ENCODE measurements around the gene SCN3A.

The SCN3A gene

DNA sequence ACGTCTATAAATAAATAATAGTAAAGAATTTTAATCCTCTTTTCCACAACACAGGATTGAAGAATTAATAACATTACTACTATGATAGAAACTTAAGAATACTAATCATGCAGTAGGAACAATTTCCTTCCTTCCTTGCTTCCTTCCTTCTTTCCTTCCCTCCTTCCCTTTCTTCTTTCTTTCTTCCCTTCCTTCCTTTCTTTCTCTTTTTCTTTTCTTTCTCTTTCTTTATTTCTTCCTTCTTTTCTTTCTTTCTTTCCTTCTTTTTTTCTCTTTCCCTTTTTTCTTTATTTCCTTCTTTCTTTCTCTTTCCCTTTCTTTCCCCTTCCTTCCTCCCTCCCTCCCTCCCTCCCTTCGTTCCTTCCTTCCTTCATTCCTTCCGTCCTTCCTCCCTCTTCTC lies 77.6 kb downstream of the SCN3A start:
- no peaks in the 10 kb centered on the region for H3K9me3 ChIP-seq (ENCODE audit: control insufficient read depth, low read length)

DNA sequence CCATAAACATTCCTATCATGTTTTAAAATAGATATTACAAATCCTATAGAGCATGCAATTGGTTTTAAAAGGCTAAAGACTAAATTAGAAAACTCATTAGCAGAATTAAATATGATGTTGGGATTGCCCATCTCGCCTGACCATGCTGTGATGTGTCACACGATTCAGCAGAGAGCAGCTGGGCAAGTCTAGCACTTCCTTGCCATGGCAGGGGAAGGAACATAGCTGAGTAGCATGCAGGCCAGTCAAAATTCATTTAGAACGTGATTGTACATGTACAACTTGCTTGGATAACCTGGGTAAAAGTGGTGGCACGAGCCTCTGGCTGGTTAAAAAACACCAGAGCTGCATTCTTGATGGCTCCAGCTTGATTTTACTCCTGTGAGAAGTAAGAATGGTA lies 81.3 kb downstream of the SCN3A start:
- Histone ChIP-seq H3K9me3 (ENCODE audit: control insufficient read depth, low read length) (no peaks in the 10 kb centered on the region), H3K36me3 (ENCODE audit: control insufficient read depth, insufficient read depth, low read length) (no peaks in the 10 kb centered on the region), H3K27me3 (ENCODE audit: control insufficient read depth, insufficient read depth, low read length) (no peaks in the 10 kb centered on the region), H3K9ac (ENCODE audit: low read length) (no peak overlapping the region), H3K4me3 (ENCODE audit: low read length) (no peak overlapping the region), H3K4me1 (ENCODE audit: control insufficient read depth, insufficient read depth, low read length) (no peaks in the 10 kb centered on the region)

More for the DNA sequence above, 77.6 kb downstream of the SCN3A start:
- H3K4me1 ChIP-seq (ENCODE audit: control insufficient read depth, insufficient read depth, low read length), result no peaks in the 10 kb centered on the region
- H3K9ac ChIP-seq (ENCODE audit: low read length), result no peak overlapping the region
- H3K4me3 ChIP-seq (ENCODE audit: low read length), result no peak overlapping the region
- no peaks in the 10 kb centered on the region for H3K36me3 ChIP-seq (ENCODE audit: control insufficient read depth, insufficient read depth, low read length)
- H3K27me3 ChIP-seq (ENCODE audit: control insufficient read depth, insufficient read depth, low read length), result no peaks in the 10 kb centered on the region

DNA sequence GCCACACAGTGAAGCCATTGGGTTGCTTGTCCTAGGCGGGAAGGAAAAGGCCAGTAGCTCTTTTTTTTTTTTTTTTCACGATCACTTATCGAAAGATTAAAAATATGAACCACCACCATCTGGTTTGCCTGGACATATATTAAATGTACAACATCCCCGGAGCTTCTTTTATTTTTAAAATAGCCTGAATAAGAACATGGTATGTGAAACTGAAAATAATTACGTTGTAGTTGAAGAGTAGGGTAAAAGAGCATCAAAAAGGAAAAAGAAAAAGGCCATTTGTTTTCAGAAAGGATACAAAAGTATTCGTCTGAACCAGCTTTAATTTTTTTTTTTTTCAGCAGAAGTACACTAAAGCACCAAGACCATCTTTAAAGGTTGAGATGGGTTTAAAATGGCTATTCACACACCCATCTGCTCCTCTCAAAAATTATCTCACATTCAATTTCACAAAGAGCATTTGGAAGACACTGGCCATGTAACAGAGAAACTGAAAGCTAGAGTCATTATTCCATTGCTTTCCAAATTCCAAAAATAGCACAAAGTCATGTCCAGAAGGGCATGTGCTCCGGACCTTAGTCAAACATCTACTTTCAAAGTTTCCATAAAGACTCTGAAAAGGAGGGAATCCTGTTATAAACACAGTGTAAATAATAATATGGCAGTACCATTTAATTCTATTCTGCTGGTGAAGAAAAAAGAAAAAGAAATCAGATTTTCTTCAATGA lies 82.9 kb downstream of the SCN3A start:
- Histone ChIP-seq H3K9me3 (ENCODE audit: control insufficient read depth, low read length) (no peaks in the 10 kb centered on the region), H3K4me1 (ENCODE audit: control insufficient read depth, insufficient read depth, low read length) (no peaks in the 10 kb centered on the region), H3K9ac (ENCODE audit: low read length) (no peak overlapping the region), H3K4me3 (ENCODE audit: low read length) (no peak overlapping the region), H3K36me3 (ENCODE audit: control insufficient read depth, insufficient read depth, low read length) (no peaks in the 10 kb centered on the region), H3K27me3 (ENCODE audit: control insufficient read depth, insufficient read depth, low read length) (no peaks in the 10 kb centered on the region)

DNA sequence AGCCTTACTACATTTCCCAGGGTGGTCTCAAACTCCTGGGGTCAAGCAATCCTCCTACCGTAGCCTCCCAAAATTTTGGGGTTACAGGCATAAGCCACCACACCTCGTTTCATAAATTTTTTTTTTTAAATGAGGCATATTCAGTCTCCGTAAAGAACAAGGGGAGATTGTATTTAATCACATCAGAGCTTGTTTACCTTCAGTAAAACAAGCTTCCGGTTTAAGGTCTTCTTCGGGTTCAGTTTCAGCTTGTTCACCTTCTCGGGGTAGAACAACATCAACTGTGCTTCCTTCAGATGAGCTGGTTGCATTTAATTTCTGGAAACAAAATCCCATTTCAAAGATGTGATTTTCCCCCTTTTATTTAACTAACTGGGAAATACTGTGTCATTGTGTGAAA lies 88.6 kb downstream of the SCN3A start:
- H3K9ac ChIP-seq (ENCODE audit: low read length), result no peak overlapping the region
- no peak overlapping the region for H3K4me3 ChIP-seq (ENCODE audit: low read length)
- no peaks in the 10 kb centered on the region for H3K27me3 ChIP-seq (ENCODE audit: control insufficient read depth, insufficient read depth, low read length)
- no peaks in the 10 kb centered on the region for H3K9me3 ChIP-seq (ENCODE audit: control insufficient read depth, low read length)
- H3K4me1 ChIP-seq (ENCODE audit: control insufficient read depth, insufficient read depth, low read length), result no peaks in the 10 kb centered on the region
- H3K36me3 ChIP-seq (ENCODE audit: control insufficient read depth, insufficient read depth, low read length), result no peaks in the 10 kb centered on the region

DNA sequence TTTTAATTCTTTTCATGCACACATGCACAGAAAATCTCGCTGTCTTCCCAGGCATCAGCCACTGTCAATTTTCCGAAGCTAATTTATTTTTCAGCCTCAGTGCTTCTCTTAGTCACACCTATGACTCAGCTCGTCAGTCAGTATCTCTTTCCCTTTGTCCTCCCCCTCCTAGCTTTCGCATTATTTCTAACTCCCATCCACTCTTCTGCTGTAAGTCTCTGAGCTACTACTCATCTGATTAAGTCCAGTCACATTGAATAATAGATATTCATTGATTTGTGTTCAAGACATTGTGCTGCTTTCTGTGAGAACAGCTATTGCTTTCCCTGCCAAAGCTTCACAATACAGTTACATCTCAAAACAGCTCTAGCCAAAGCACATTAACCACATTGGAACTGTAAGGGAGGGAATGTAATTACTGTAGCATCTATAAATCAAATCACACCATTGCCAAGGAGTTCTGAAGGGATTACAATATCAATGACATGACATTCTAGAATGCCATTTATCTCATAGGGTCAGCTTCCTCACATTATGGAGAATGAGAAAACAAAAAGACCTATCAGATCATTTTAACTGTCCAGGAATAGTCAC lies 89.4 kb downstream of the SCN3A start:
- Histone ChIP-seq H3K27me3 (ENCODE audit: control insufficient read depth, insufficient read depth, low read length) (no peaks in the 10 kb centered on the region), H3K36me3 (ENCODE audit: control insufficient read depth, insufficient read depth, low read length) (no peaks in the 10 kb centered on the region), H3K4me3 (ENCODE audit: low read length) (no peak overlapping the region)

DNA sequence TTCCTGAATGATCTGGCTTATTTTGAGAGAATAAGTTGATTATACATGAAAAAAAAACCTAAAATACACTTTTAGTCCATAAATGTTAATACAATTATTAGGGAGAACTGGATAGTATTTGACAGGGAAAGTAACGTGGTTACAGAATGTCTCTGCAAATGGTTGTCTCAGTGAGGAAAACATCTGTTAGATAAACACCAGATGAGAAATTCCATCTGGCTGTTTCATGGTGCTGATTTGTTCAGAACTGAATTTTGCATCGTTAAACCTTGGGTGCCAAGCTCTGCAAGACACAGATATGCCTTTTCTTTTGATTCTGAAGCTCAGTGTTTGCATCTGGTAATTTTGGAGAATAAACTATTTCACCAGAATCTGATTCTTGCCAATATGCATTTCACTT lies 90.4 kb downstream of the SCN3A start:
- Histone ChIP-seq H3K9ac (ENCODE audit: low read length) (no peak overlapping the region), H3K27me3 (ENCODE audit: control insufficient read depth, insufficient read depth, low read length) (no peaks in the 10 kb centered on the region), H3K4me1 (ENCODE audit: control insufficient read depth, insufficient read depth, low read length) (no peaks in the 10 kb centered on the region), H3K4me3 (ENCODE audit: low read length) (no peak overlapping the region), H3K36me3 (ENCODE audit: control insufficient read depth, insufficient read depth, low read length) (no peaks in the 10 kb centered on the region), H3K9me3 (ENCODE audit: control insufficient read depth, low read length) (no peaks in the 10 kb centered on the region)

More for the DNA sequence above, 89.4 kb downstream of the SCN3A start:
- Histone ChIP-seq H3K4me1 (ENCODE audit: control insufficient read depth, insufficient read depth, low read length) (no peaks in the 10 kb centered on the region), H3K9ac (ENCODE audit: low read length) (no peak overlapping the region), H3K9me3 (ENCODE audit: control insufficient read depth, low read length) (no peaks in the 10 kb centered on the region)

GRCh38 chr2:165112789-165113188 lies 91.1 kb downstream of the SCN3A start:
- no peaks in the 10 kb centered on the region for H3K36me3 ChIP-seq (ENCODE audit: control insufficient read depth, insufficient read depth, low read length)
- H3K9me3 ChIP-seq (ENCODE audit: control insufficient read depth, low read length), result no peaks in the 10 kb centered on the region
- no peaks in the 10 kb centered on the region for H3K4me1 ChIP-seq (ENCODE audit: control insufficient read depth, insufficient read depth, low read length)
- H3K9ac ChIP-seq (ENCODE audit: low read length), result no peak overlapping the region
- no peak overlapping the region for H3K4me3 ChIP-seq (ENCODE audit: low read length)
- no peaks in the 10 kb centered on the region for H3K27me3 ChIP-seq (ENCODE audit: control insufficient read depth, insufficient read depth, low read length)

GRCh38 chr2:165112133-165112573 lies 91.7 kb downstream of the SCN3A start:
- Histone ChIP-seq H3K4me3 (ENCODE audit: low read length) (no peak overlapping the region), H3K4me1 (ENCODE audit: control insufficient read depth, insufficient read depth, low read length) (no peaks in the 10 kb centered on the region), H3K27me3 (ENCODE audit: control insufficient read depth, insufficient read depth, low read length) (no peaks in the 10 kb centered on the region), H3K9me3 (ENCODE audit: control insufficient read depth, low read length) (no peaks in the 10 kb centered on the region), H3K36me3 (ENCODE audit: control insufficient read depth, insufficient read depth, low read length) (no peaks in the 10 kb centered on the region), H3K9ac (ENCODE audit: low read length) (no peak overlapping the region)

DNA sequence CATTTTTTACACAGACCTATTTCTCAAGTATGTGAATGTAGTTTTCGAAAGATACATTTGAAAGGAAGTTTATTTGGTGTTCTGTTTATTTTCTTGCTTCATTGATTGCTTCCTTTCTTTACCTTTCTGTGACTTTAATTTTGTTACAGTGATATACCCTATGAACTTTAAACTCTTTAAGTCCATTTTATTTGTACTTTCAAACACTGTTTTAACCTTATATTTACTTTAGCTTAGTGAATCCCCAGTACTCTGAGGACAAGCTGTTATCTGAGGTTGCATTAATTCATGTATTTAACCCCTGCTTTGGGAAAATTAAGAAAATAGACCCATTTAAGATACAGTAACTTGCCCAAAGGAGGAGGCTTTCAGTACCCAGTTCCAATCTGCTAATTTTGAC lies 93.5 kb downstream of the SCN3A start:
- H3K36me3 ChIP-seq (ENCODE audit: control insufficient read depth, insufficient read depth, low read length), result no peaks in the 10 kb centered on the region
- no peak overlapping the region for H3K9ac ChIP-seq (ENCODE audit: low read length)
- no peak overlapping the region for H3K4me3 ChIP-seq (ENCODE audit: low read length)
- H3K27me3 ChIP-seq (ENCODE audit: control insufficient read depth, insufficient read depth, low read length), result no peaks in the 10 kb centered on the region
- no peaks in the 10 kb centered on the region for H3K9me3 ChIP-seq (ENCODE audit: control insufficient read depth, low read length)
- H3K4me1 ChIP-seq (ENCODE audit: control insufficient read depth, insufficient read depth, low read length), result no peaks in the 10 kb centered on the region

- H3K27me3 ChIP-seq (ENCODE audit: control insufficient read depth, insufficient read depth, low read length), result no peaks in the 10 kb centered on the region
- H3K4me3 ChIP-seq (ENCODE audit: low read length), result no peak overlapping the region
- no peaks in the 10 kb centered on the region for H3K9me3 ChIP-seq (ENCODE audit: control insufficient read depth, low read length)
- no peaks in the 10 kb centered on the region for H3K36me3 ChIP-seq (ENCODE audit: control insufficient read depth, insufficient read depth, low read length)
- no peaks in the 10 kb centered on the region for H3K4me1 ChIP-seq (ENCODE audit: control insufficient read depth, insufficient read depth, low read length)
- H3K9ac ChIP-seq (ENCODE audit: low read length), result no peak overlapping the region
These were observed 93.9 kb downstream of the SCN3A start for GRCh38 chr2:165109915-165110314.

GRCh38 chr2:165105926-165106325 lies 97.9 kb downstream of the SCN3A start:
- Histone ChIP-seq H3K27me3 (ENCODE audit: control insufficient read depth, insufficient read depth, low read length) (no peaks in the 10 kb centered on the region), H3K9ac (ENCODE audit: low read length) (no peak overlapping the region), H3K4me1 (ENCODE audit: control insufficient read depth, insufficient read depth, low read length) (no peaks in the 10 kb centered on the region), H3K36me3 (ENCODE audit: control insufficient read depth, insufficient read depth, low read length) (no peaks in the 10 kb centered on the region), H3K4me3 (ENCODE audit: low read length) (no peak overlapping the region), H3K9me3 (ENCODE audit: control insufficient read depth, low read length) (no peaks in the 10 kb centered on the region)

DNA sequence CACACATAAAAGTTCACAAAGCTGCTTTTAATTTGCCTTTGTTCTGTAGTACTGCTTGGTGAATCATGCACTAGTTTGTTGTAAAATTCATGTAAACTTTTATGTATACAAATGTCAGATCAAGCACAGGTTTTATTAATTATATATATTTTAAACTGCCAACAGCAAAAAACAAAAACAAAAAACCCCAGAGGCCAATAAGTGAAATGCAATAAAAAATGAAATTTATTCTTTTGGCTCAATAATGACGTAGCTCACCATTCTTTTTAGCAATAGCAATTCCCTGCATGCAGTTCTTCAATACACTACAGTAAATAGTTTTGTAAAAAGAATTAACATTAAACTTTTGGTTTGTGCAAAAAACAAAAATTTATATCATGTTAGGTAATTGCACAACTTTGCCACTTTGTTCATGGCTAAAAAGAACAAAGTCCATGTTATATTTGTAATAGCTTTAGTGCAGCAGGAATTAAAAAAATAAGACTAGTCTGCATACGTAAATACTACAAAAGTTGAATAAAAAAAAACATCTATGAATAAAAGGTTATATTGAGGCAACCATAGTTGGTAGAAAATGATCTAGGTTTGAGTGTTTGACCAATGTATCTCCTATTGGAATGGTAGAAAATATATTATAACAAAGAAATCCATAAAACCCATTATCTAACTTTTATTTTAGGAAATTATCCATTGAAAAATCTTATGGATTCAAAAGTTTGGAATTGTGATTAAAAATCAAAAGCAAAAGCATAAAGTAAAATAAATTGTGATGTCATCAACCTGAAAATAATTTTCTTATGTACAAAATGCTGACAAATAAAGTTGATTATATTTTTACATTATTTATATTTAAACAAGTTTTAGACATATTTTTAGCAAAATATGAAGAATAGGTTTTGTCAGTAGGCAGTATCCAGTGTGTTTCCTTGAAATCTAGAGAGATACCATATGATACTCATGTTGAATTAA lies 115.6 kb downstream of the SCN3A start:
- Histone ChIP-seq H3K9me3 (ENCODE audit: control insufficient read depth, low read length) (no peaks in the 10 kb centered on the region), H3K36me3 (ENCODE audit: control insufficient read depth, insufficient read depth, low read length) (no peaks in the 10 kb centered on the region), H3K4me3 (ENCODE audit: low read length) (no peak overlapping the region), H3K27me3 (ENCODE audit: control insufficient read depth, insufficient read depth, low read length) (no peaks in the 10 kb centered on the region), H3K4me1 (ENCODE audit: control insufficient read depth, insufficient read depth, low read length) (no peaks in the 10 kb centered on the region), H3K9ac (ENCODE audit: low read length) (no peak overlapping the region)
